GM21723 (cell line): Measurements from ENCODE around the gene IL20RB.

Experiments
- ATAC-seq: cut with Tn5 transposase; IDR thresholded peaks from one replicate; pipeline ENCODE4 v1.9.1; 2021; ENCODE audit warnings: mild to moderate bottlenecking, moderate library complexity; ENCODE audit not compliant: unreplicated experiment

The IL20RB gene

GRCh38 chr3:137032465-137033120, 74.8 kb downstream of the IL20RB start:
- ATAC-seq, result peak; percentile 91

- no peak for ATAC-seq
These were observed 77.8 kb downstream of the IL20RB start for GRCh38 chr3:137035631-137036030.

- no peak for ATAC-seq
These were observed 81.8 kb downstream of the IL20RB start for GRCh38 chr3:137039570-137039969.

- ATAC-seq, result no peak
These were observed 83.5 kb downstream of the IL20RB start for GRCh38 chr3:137041251-137041650.

GRCh38 chr3:137041686-137042085, 83.9 kb downstream of the IL20RB start:
- no peak for ATAC-seq

- ATAC-seq, result no peak
These were observed 89.0 kb downstream of the IL20RB start for GRCh38 chr3:137046747-137047146.

- no peak for ATAC-seq
These were observed 89.5 kb downstream of the IL20RB start for GRCh38 chr3:137047240-137047639.

GRCh38 chr3:137050281-137050680, 92.5 kb downstream of the IL20RB start:
- ATAC-seq, result no peak

GRCh38 chr3:137052298-137052697, 94.5 kb downstream of the IL20RB start:
- ATAC-seq, result no peak
